Activated CD8-positive, alpha-beta memory T cell treated with anti-CD3 and anti-CD28 coated beads, Interleukin-2, amount 50 U/mL, for 1 hour (primary cell): ENCODE results near the gene LMOD3.

Source experiments
- DNase-seq: peaks from one replicate; pipeline ENCODE4 v3.0.0-alpha.2; 2020; ENCODE audit errors: extremely low read depth

Gene LMOD3

DNA sequence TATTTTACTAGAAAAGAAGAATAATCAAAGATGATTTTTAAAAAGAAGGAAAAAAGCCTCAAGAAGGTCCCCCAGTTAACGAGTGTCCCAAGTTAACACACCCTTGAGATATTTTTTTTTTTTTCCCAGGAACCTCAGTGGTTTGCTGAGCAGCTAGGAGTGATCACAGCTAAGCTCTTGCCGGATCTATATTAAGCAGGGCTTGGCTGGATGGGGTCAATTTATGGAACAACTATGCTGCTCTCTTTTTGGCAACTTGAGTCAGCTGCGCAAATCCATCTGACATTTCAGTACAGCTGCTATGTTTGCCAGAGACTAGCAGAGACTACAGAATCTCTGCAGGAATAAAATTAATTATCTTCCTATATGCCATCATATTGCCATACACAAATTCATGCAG lies at the start of gene LMOD3:
TSS of gene LMOD3 (minus strand) at position 193 of the 400 bp plus-strand sequence. CDS start 209 bp downstream, outside the sequence.
- no peak for DNase-seq

DNA sequence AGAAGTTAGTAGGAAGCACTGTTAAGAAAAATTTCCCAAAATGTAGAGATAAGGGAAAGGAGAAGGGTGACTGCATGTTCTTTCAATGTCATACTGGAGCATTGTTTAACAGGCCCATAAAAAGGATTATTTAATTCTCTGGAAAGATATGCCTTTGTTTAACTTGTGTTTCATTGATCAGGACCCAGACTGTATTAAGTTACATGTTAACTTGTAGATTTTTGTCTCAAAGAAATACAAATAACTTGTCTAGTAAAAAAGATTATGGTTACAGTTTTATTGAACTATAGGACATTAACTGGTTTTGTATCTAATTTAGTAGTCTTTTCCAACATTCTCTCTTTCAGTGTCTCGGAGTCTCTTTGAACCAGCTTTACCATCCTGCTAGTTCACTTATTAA lies 49.7 kb upstream of the LMOD3 start:
- DNase-seq: no peak

DNA sequence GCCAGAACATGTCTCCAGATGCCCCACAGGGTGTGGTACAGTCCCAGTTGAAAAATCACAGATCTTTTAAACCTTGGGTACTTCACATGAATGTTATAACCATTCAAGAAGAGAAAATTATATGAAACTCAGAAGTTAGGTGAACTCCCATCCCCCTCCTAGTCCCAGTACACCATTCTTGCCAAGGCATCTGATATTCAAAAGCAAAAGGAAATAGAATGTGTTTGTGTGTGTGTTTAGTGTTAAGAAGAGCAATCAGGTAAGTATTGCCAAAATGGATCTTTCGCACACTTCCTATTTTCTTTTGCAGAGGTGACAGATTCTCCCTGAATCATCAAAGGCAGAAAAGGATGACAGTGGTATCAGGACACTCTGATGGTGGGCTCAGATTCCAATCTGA lies 44.1 kb upstream of the LMOD3 start:
- no peak for DNase-seq

DNA sequence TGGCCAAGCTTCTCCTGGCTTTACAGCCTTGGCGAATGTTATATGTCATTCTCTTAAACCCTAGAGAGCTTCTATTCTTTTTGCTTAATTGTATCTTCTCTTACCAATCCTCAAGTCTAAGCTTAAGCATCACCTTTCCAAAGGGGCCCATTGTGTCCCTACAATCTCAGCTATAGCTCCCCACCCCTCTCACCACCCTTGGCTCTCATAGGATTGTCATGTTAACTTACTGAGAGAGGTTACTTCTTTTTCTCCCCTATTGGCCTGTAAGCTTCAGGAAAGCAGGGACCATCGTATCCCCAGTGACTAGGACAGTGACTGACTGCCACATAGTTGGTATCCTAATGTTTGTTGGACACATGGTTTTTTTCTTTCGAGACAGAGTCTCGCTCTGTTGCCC lies 43.3 kb upstream of the LMOD3 start:
- no peak for DNase-seq

DNA sequence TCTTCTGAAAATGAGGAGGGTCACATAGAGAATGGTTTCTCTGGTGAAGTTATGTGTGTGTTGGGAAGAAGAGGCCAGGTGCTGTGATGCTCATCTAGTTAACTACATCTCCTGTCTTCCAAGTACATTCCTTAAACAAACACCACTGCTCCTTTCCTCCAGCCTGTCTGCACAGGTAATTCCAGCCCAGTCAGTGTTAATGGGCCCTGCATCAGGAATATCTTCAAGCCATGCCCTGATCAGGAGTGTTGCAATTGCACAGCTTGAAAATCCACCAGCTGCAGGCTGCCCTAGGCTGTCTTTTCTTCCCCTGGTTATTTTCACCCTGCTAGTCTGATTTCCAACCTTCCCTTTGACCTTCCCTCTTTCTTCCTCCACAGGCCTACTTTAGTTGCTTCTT lies 41.9 kb upstream of the LMOD3 start:
- DNase-seq: no peak

DNA sequence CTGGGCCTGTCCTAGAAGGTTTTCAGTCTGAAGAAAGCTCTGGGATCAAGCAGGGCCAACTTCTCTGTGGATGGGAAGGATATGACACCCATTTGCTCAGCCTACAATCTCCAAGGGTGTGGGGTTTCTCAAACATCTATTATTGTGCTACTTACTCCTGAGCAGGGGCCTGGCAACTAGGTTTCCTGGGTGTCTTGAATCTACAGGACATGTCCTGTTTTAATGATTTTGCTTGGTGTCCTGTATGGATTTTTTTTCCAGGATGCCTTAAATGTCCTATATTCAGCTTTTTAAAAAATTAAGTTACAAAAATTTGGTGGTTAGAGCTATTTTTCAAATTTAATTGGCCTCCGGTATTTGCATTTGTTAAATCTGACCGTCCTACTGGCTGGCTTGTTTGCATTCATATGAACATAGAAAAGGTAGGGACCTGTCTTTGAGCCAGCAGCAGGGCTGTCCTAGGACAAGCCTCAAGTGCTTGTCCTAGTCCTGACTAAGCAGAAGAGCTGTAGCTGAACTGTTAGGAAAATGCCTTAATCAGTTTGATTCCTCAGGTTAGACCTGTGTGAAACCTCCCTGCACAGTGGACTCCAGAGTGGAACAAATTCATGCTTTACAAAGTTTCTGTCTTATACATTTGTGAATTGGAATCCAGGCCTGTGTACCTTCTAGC lies 40.0 kb upstream of the LMOD3 start:
- no peak for DNase-seq

DNA sequence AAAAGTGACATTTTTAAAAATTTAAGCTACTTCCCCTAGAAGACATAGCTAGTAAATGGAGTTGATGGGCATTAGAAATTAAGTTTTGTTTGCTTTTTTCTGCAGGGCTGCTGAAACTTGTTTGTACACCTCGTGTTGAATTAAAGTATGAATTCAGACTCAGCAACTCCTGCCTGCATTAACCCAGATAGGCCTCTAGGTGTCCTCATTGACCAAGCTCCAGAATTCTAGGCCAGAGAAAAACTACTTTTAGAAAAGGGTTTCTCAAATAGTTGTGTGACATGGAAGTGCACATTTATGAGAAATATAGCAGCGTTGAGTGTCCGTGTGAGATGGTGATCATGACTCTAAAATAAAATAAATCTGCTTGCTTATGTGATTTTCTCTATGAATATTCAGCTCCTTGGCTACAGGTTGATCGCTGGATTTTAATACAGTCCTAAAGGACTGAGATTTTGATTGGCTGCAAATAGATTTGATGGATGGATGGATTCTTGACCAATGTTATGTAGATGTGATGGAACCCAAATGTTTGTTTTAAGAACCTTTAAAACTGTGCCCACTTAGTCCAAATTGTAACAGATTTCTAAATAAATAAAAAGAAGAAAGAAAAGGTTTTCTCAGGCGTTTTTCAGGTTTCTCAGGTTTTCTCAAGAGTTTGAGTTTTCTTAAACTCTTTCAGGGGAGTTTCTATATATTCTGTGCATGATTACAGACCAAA lies 39.4 kb upstream of the LMOD3 start:
- no peak for DNase-seq

DNA sequence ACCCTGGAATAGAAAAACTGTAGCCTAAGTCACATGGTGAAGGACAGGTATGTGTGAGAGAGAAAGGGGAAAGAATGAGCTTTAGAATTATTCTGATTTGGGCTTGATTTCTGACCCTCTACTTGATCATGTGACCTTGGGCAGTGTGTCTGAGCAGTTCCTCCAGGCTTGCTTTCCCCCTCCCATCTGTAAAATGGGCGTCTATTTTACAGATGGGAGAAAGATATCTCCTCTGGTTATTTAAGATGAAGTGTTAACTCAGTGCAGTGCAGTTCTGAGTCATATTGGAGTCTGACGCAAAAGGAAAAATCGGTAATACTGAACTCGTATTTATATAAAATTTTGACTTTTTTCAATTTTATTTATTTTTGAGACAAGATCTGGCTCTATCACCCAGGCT lies 38.1 kb upstream of the LMOD3 start:
- DNase-seq: no peak

DNA sequence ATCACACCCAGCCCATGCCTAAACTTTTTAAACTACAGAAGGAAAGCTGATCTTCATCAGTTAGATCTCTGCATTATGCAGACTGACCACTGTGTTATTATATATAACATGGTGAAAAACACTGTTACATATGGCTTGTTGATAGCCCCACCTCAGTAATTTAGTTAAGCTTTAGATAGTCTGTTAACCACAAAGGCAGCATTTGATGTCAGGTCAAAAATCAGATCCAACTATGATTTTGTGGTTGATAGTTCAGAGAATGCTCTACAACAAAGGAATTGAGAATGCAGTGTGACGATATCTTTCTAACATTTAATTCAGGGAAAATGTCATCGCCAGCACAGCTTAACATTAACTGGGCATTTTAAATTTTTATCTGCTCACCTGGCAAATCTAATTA lies 37.7 kb upstream of the LMOD3 start:
- no peak for DNase-seq

DNA sequence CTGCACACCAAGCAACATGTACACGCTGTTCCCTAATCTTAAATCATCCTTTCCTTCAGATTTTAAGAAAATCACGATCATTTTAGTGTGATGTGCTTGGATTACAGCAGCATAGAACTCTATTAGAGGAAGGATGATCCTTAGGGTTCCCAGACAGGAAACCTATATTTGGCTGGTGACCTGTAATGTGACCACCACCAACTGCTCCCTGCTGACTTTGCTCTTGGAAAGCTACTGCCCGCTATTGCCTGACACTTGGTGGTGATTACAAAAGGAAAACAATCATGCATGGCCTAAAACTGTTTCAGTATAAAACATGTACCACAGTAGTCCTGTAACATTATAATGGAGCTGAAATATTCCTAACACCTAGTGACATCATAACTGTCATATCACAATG lies 27.2 kb upstream of the LMOD3 start:
- DNase-seq: no peak

DNA sequence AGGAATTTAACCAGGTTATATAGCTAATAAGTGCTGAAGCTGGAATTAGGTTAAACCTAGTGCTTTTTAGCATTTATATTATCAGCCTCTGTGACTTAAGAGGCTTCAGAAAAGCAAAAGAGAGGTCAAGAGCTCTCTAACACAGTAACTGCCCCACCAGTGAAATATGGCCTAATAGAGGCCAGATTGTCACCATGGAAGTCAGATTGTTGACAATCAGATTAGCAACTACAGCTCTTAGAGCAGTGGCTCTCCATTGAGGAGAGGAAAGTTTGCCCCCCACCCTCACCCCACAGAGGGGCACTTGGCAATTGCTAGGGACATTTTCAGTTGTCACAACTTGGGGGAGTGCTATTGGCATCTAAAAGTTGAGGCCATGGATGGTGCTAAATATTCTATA lies 23.3 kb upstream of the LMOD3 start:
- no peak for DNase-seq

DNA sequence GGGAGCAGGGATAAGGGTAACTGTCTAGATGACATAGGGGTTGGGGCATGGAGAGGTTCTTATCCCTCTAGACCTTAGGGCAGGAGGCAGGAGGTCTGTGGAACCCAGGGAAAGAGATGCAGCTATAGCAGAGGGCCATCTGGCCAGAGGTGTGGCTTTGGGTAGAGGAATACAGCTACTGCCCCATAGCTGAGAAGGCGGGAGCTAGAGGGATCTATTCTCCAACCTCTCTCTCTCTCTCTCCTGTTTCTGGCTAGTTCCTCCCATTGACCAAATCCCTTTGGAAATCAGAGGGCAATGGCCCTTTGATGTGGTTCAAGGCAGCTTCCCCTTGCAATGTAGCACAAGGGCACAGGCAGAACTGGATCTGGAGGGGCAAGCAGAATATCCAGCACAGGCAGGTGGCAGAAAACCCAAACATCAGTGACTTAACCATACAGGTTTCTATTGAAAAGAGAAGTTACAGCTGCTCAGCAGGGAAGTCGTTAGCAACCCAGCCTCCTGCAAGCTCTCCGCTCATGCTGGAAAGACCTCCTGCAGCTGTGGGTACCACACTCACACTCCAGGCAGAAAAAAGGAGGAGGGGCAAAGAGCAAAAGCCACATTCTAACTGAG lies 22.3 kb upstream of the LMOD3 start:
- DNase-seq: no peak

DNA sequence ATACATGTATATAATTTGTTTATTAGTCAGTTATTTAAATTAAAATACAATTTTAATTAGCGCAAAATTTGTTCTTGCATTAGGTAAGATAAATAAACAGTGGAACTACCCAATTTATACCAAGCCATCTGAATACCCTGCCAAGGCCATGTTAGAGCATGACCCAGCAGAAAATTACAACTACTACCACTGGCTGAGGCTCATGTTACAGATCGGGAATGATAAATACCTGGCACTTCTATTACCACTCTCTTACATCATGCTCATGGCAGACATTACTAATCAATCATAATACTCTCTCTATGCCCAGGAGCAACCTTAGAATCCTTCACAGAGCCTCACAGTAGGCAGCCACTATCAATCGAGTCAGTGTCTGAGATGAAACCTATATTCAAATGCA lies 21.2 kb upstream of the LMOD3 start:
- DNase-seq: no peak

DNA sequence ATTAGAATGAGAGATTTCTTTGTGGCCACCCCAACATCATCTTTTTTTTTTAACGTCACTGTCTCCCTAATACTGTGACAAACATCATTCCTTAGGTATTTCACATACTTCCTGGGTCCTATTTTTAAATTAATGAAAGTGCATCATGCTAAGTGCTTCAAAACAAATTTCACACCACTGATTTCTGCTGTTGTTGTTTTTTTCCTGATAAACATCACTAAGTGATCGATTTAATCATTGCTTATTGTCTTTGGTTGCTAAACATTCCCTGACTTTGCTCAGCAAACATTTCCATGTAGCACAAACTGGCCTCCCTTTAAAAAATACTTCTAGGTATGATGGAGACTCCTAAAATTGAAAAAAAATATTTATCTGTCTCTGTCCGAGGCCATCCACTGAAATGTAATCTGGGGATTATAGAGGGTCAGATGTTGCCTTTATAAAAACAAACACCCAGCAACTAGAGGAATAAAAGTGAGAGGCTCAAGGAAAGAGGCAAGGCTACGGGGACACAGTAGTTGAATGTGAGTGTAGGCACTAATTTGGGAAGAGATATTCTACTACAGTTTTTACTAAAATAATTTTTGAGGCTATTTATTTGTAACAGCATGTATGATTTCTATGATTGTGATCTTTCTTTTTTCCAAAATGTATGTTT lies 20.5 kb upstream of the LMOD3 start:
- no peak for DNase-seq

DNA sequence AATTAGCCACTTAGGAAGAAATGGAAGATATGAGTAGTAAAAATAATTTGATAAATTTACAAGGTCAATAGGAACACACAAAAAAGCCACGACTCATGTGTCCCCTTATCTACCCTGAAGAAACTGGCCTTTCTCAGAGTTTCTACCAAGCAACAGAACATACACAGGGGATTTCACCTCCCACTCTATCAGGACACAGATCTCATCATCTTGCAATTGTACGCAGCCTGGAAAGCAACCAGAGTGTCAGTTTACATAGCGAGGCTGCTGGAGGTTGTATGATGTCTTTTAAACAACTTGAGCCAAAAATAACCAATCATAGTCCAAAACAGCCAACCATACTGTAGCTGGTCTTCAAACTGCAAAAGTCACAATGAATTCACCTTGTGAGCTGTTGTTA lies 19.7 kb upstream of the LMOD3 start:
- DNase-seq: no peak

DNA sequence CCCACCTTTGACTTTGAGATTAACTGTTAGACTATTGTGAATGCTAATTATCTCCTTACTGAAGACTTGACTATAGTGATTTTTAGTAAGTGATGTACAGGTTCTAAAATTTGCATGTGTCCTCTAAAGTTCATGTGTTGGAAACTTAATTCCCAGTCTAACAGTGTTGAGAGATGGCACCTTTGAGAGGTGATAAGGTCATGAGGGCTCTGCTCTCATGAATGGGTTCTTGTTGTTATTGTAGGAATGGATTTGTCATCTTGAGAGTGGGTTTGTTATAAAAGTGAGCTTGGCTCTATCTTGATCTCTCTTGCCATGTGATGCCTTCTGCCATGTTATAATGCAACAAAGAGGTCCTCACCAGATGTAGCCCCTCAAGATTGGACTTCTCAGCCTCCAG lies 18.9 kb upstream of the LMOD3 start:
- DNase-seq: no peak

DNA sequence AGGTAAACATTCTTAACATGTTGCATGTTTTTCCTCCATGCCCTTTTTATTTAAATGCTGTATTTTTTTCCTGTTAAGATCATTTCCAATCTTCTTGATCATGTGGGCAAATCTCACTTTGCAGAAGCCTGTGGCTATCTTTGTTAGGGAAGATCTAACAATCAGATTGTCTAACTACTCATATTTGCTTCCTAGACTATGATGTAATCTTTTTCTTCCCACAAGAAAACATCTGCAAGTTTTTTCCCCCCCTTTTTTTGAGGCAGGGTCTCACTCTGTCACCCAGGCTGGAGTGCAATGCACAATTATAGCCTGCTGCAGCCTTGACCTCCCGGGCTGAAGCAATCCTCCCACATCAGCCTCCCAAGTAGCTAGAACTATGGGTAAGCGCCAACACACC lies 15.0 kb upstream of the LMOD3 start:
- no peak for DNase-seq

DNA sequence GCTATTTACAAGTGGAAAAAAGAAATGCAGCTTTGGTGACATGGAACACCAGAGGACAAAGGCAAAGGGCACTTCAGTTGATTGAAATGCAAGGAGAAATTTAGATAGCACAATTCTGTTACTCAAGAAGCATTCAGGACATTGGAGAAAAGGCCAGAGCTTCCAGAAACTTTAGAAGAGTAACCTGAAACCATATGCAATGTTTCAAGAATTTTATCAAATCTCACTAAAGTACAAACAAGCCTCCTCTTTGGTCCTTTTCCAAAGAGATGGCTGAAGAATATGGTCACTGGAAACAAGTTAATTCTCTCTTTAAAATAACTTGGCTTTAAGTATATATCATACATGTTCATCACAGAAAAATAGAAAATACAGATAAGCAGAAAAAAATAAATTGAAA lies 14.6 kb upstream of the LMOD3 start:
- DNase-seq: no peak

DNA sequence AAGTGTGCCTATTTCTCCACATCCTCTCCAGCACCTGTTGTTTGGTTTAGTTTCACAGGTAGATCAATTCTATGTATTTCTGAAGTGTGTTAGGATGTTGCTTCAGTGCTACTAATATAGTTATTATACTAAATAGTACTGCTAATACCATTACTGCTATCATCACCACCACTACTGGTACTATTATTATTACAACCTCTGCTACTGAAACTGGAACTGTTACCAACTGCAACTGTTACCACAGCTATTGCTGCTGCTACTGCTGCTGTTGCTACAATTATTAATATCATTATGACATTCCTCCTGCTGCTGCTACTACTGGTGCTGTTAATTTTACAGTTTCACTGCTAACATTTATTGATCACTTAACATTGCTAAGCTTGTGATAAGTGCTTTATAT lies 8.3 kb upstream of the LMOD3 start:
- DNase-seq: no peak

DNA sequence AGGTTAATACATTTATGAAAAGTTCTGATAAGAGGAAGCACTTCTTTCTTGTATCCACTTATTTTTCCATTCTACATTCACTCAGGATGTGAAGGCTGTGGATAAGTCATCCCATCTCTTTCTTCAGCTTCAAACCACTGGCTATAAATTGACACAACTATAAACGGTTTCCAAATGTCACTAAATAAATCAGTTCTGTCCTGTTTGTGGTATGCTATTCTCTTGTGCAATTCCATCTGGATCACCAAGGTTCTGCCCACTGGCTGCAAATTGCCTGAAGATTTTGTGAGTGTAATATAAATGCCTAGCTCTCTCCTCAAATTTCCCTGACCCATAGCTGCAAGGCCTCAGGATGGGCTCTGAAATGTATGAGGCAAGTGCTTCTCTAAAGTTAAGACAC lies 7.1 kb upstream of the LMOD3 start:
- no peak for DNase-seq

DNA sequence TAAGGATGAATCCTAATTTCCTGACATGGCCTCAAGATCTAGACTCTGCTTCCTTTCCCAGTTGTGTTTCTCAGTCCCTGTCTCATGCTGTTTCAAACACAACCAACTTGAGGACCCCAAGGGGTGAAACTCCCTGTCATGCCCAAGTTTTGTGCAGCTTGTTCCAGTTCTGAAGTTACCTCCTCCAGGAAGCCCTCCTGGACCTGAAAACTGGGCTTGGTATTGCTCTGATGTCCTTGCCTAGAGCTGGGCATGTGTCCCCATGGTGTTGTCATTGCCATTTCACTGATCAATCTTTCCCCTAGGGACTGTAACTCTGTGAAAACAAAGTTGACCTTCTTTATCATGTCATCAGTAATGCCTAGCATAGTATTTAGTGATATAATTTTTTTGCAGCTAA lies 6.1 kb upstream of the LMOD3 start:
- no peak for DNase-seq

DNA sequence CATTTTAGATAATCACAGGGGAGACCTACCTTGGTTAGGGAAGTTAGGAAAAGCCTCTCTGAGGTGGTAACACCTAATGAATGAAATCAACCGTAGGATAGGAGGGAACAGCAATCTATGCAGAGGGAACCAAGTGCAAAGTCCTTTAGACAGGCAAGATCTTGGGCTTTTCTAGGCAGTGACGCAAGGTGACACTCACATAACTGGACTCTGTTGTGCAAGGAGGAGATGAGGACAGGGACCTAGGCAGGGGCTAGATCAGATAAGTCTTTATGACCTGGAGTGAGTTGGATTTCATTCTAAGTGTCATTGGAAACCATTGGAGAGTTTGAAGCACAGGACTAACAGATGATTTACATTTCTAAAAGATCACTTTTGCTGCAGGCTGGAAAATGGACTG lies 4.6 kb upstream of the LMOD3 start:
- no peak for DNase-seq

DNA sequence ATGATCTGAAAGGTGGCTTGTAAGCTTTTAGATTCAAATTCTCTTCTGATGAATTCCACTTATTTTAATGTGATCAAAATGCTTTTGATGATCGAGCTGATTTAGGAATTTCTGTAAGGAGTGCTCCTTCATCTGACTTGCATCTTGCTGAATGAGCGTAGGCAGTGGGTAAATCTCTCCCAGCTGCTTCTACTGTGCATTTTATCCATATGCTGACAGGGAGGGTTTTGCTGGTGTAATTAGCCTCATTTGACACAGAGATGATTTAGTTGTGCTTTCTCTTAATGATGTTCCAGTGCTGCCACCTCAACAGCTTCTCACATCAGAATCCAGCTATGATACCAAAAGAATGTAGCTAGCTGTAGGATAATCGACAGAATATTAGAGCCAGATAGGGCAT lies 3.8 kb upstream of the LMOD3 start:
- DNase-seq: no peak
